ENCODE measurements around the gene TMEM150A.

Gene TMEM150A

DNA sequence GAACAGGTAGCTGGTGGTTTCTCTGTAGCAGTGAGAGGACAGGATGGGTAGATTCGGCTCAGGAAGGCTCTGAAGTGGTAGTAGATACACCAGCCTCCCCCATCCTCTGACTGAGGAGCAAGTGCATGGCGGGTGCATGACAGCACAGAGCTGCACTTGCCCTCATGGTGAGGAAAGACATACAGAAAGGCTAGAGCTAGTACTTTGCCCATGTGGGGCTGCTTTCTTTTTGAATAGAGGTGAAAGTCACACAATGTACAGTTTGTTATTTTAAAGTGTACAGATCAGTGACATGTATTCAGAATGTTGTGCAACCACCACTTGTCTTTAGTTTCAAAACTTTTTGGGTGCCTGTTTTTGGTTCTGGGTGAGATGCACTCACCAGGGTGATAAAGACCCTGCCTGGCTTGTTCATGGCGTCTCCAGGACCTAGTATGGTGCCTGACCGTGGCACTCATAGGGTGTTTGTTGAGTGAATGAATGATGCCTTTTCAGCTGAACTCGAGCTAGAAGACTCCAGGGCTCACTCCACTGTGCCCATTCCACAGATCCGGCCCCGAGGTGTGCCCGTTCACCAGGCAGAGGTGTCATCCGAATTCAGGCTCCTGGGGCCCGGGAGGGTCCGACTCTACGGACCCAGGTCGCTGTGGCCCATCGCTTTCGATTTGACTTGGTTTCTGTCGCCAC lies 18.7 kb downstream of the TMEM150A start:
- H3K4me3 ChIP-seq (ENCODE audit: low read depth in 1 of 2, low read length in 1 of 2), result peak overlapping the region; percentile 65 to 72
- H3K36me3 ChIP-seq, result no peaks in the 10 kb centered on the region
- TF ChIP-seq, protein P1, sequence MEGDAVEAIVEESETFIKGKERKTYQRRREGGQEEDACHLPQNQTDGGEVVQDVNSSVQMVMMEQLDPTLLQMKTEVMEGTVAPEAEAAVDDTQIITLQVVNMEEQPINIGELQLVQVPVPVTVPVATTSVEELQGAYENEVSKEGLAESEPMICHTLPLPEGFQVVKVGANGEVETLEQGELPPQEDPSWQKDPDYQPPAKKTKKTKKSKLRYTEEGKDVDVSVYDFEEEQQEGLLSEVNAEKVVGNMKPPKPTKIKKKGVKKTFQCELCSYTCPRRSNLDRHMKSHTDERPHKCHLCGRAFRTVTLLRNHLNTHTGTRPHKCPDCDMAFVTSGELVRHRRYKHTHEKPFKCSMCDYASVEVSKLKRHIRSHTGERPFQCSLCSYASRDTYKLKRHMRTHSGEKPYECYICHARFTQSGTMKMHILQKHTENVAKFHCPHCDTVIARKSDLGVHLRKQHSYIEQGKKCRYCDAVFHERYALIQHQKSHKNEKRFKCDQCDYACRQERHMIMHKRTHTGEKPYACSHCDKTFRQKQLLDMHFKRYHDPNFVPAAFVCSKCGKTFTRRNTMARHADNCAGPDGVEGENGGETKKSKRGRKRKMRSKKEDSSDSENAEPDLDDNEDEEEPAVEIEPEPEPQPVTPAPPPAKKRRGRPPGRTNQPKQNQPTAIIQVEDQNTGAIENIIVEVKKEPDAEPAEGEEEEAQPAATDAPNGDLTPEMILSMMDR (IDR thresholded peaks at IDR 0.05), result no peak
- peak overlapping the region; percentile 79 for H3K27ac ChIP-seq
- H3K27me3 ChIP-seq, result no peaks in the 10 kb centered on the region
- H3K9me3 ChIP-seq, result no peaks in the 10 kb centered on the region
- peaks cover 67 to 69% of the 10 kb centered on the region in 2 experiments for H3K4me1 ChIP-seq (ENCODE audit: control insufficient read depth in 1 of 2, insufficient read depth in 1 of 2, low read depth in 1 of 2, low read length in 1 of 2)

DNA sequence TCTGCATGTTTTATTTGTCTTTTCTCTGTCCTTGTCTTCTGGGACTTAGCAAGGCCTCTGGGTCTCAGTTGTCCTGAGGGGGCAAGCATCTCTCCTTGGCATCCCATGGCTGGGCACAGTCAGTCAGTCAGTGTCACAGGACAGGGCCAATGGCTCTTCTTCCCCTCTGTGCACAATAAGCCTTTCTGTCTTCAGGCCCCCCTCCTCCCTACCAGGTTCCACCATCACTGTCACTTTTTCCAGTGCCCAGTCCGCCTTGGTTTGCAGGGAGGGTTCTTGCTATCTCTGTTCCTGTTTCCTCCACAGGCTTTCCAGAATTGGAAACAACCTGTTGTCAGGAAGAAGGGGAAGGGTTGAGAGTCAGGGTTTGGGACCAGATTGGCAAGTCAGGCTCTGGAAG lies 20.0 kb downstream of the TMEM150A start:
- Histone ChIP-seq H3K9me3 (no peaks in the 10 kb centered on the region), H3K4me3 (ENCODE audit: low read depth in 1 of 2, low read length in 1 of 2) (no peak overlapping the region), H3K27me3 (no peaks in the 10 kb centered on the region), H3K4me1 (ENCODE audit: control insufficient read depth in 1 of 2, insufficient read depth in 1 of 2, low read depth in 1 of 2, low read length in 1 of 2) (peaks cover 67 to 69% of the 10 kb centered on the region in 2 experiments), H3K36me3 (no peaks in the 10 kb centered on the region), H3K27ac (peak overlapping the region; percentile 46)
- TF ChIP-seq, protein P1 (IDR thresholded peaks at IDR 0.05), result no peak

DNA sequence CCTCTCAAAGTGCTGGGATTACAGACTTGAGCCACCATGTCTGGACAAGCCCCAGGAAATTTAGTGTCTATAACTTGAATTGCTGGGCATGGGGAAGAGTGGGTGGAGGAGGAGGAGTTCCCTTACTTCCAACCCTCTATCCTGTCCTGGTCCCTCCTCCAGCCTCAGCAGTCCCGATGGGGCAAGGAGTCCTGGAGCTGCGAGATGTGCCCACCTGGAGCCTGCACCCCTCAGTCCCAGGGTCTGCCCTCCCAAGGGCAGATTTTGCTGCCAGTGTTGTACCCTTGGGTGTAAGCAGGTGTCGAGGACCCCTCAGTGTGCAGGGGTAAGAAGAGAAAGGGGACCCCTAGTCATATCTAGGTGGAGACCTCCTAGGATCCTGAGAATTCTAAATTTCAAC lies 22.3 kb downstream of the TMEM150A start:
- Histone ChIP-seq H3K27me3 (no peaks in the 10 kb centered on the region), H3K36me3 (no peaks in the 10 kb centered on the region), H3K4me3 (ENCODE audit: low read depth in 1 of 2, low read length in 1 of 2) (no peak overlapping the region), H3K4me1 (ENCODE audit: control insufficient read depth in 1 of 2, insufficient read depth in 1 of 2, low read depth in 1 of 2, low read length in 1 of 2) (peaks cover 52 to 53% of the 10 kb centered on the region in 2 experiments), H3K27ac (peak overlapping the region; percentile 72), H3K9me3 (no peaks in the 10 kb centered on the region)
- TF ChIP-seq, protein P1 (IDR thresholded peaks at IDR 0.05), result no peak

DNA sequence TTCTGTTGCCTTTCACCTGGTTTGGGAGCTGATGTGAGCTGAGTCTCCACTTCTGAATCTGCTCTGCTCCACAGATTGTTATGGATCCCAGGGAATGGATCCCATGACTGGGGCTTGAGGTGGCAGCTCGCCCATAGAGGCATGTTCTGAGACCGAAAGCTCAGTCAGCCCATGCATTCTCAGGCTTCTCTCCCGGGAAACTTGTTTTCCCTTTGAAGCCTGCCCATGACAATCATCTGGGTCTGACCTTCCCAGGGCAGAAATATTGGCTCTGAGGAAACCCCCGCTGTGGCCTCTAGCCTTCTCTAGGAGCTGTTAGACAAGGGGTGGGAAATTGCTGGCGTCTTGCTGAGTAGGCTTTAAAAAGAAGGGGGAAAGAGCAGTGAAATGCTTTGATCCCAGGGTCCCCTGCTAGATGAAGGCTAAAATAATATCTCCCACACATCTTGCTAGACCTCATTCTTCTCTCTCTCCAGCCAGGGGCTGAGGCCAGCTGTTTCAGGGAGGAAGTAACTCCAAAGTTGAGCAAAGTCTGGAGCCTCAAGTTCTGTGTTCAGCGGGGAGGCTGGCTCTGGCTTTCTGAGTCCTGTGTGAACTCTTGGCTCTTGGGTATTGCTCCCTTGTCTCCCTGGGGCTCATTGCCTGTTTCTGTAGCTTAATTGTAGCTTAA lies 23.1 kb downstream of the TMEM150A start:
- peak overlapping the region; percentile 16 to 49 for H3K4me3 ChIP-seq (ENCODE audit: low read depth in 1 of 2, low read length in 1 of 2)

DNA sequence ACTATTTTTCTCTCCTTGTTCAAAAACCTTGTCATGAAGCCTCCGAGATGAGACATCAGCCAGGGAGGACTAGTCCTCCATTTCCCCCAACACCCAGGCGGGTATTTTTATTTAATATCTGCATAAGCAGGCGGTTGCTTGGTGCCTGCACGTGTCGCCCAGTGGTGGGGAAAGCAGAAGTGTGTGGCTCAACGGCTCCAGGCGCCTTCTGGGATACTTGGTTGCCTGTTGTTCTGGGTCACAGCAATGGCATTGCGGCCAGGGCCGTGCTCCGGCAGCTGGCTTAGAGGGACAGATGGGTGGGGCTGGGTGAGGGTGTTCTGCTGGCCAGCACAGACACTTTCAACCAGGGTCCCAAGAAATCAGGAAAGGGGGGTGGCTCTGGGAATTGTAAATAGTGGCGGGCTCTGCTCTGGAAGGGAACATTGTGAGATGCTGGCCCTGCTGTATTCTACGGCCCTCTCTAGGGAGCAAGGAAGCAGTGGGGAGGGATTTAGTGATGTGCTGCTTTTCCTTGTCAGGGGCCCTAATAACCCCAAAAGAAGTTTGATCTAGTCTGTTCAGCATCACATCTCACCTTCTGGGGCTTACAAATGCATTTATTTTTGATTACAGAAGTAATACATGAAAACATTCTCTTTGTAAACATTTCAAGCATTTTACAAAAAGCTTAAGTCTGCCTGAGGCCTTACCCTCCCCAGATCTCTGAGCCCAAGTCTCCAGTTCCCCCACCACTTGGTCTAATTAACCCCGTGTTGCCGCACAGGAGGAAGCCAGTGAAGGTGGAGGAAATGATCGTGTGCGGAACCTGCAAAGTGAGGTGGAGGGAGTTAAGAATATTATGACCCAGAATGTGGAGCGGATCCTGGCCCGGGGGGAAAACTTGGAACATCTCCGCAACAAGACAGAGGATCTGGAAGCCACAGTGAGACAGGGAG lies 24.0 kb downstream of the TMEM150A start:
- no peaks in the 10 kb centered on the region for H3K27me3 ChIP-seq
- peaks cover 36 to 37% of the 10 kb centered on the region in 2 experiments for H3K4me1 ChIP-seq (ENCODE audit: control insufficient read depth in 1 of 2, insufficient read depth in 1 of 2, low read depth in 1 of 2, low read length in 1 of 2)
- H3K27ac ChIP-seq, result peak overlapping the region; percentile 72
- TF ChIP-seq, protein P1 (IDR thresholded peaks at IDR 0.05), result no peak
- no peaks in the 10 kb centered on the region for H3K36me3 ChIP-seq
- no peaks in the 10 kb centered on the region for H3K9me3 ChIP-seq
- peak overlapping the region; percentile 45 to 49 for H3K4me3 ChIP-seq (ENCODE audit: low read depth in 1 of 2, low read length in 1 of 2)

More for the DNA sequence above, 23.1 kb downstream of the TMEM150A start:
- TF ChIP-seq, protein P1 (IDR thresholded peaks at IDR 0.05), result no peak
- Histone ChIP-seq H3K27ac (peak overlapping the region; percentile 72), H3K9me3 (no peaks in the 10 kb centered on the region), H3K36me3 (no peaks in the 10 kb centered on the region), H3K4me1 (ENCODE audit: control insufficient read depth in 1 of 2, insufficient read depth in 1 of 2, low read depth in 1 of 2, low read length in 1 of 2) (peaks cover 44 to 45% of the 10 kb centered on the region in 2 experiments), H3K27me3 (no peaks in the 10 kb centered on the region)

Data from neutrophil (primary cell).